ENCODE data around the gene IP6K3.

Gene IP6K3

DNA sequence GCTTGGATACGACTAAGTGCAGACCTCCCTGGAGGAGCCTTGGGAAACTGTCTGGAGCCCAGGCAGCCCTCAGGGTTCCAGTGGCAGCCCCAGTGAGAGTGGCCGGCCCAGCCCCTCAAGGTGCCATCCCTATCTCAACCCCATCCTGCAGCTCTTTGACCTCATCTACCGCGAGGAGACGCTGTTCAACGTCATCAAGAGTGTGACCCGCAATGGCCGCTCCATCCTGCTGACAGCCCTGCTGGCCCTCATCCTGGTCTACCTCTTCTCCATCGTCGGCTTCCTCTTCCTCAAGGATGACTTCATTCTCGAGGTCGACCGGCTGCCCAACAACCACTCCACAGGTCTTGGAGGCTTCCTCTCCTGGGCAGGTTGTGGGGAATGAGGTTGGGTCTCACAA lies 55.9 kb downstream of the IP6K3 start:
- no peak overlapping the region for H3K4me3 ChIP-seq (ENCODE audit: low read length)
- no peak for DNase-seq (ENCODE audit: low read depth)
- TF ChIP-seq, protein P1, sequence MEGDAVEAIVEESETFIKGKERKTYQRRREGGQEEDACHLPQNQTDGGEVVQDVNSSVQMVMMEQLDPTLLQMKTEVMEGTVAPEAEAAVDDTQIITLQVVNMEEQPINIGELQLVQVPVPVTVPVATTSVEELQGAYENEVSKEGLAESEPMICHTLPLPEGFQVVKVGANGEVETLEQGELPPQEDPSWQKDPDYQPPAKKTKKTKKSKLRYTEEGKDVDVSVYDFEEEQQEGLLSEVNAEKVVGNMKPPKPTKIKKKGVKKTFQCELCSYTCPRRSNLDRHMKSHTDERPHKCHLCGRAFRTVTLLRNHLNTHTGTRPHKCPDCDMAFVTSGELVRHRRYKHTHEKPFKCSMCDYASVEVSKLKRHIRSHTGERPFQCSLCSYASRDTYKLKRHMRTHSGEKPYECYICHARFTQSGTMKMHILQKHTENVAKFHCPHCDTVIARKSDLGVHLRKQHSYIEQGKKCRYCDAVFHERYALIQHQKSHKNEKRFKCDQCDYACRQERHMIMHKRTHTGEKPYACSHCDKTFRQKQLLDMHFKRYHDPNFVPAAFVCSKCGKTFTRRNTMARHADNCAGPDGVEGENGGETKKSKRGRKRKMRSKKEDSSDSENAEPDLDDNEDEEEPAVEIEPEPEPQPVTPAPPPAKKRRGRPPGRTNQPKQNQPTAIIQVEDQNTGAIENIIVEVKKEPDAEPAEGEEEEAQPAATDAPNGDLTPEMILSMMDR (IDR thresholded peaks at IDR 0.05; ENCODE audit: insufficient read depth, low read depth, low read length, missing control alignments), result no peak

- TF ChIP-seq, protein P1 (IDR thresholded peaks at IDR 0.05; ENCODE audit: insufficient read depth, low read depth, low read length, missing control alignments), result no peak
- DNase-seq (ENCODE audit: low read depth), result no peak
- H3K4me3 ChIP-seq (ENCODE audit: low read length), result no peak overlapping the region
These were observed 56.8 kb downstream of the IP6K3 start for GRCh38 chr6:33689879-33690278.

GRCh38 chr6:33689148-33689494 lies 57.6 kb downstream of the IP6K3 start:
- DNase-seq (ENCODE audit: low read depth), result no peak
- H3K4me3 ChIP-seq (ENCODE audit: low read length), result no peak overlapping the region
- TF ChIP-seq, protein P1 (IDR thresholded peaks at IDR 0.05; ENCODE audit: insufficient read depth, low read depth, low read length, missing control alignments), result no peak

DNA sequence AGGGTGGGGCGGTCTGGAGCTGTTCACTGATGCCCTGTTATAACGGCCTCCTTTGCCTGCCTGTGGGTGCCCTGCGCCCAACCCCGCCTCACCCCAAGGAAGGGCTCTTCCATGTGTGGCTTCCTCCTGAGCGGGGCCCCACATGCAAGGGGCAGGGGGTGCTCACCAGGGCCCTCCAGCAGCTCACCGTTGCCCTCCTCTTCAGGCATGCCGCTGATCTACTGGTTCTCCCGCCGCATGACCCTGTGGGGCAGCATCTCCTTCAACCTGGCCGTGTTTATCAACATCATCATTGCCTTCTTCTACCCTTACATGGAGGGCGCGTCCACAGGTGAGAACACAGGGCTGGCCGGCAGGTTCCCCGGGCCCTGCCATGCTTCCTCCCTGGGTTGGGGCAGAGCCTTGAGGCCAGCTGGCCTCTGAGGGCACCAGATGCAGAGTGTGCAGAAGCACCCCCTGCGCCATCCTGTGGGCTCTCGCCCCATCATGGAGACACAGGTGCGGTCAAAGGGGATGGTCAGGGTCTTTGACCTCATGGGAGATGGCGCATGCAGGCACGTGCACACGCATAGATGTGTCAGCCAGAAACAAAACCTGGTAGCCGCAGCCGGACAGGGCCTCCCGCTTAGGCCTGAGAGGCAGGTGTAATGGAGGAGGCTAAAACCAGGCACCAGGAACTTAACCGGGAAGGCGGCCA lies 58.1 kb downstream of the IP6K3 start:
- no peak overlapping the region for H3K4me3 ChIP-seq (ENCODE audit: low read length)
- DNase-seq (ENCODE audit: low read depth), result no peak
- TF ChIP-seq, protein P1 (IDR thresholded peaks at IDR 0.05; ENCODE audit: insufficient read depth, low read depth, low read length, missing control alignments), result no peak

DNA sequence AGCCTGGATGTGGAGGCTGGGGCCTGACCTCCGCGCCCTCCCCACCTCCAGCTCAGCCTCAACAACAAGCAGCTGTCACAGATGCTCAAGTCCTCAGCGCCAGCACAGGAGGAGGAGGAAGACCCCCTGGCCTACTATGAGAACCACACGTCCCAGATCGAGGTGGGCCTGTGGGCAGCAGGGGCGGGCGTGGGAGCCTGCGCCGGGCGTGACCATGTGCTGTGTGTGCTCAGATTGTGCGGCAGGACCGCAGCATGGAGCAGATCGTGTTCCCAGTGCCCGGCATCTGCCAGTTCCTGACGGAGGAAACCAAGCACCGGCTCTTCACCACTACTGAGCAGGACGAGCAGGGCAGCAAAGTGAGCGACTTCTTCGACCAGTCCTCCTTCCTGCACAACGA lies 58.7 kb downstream of the IP6K3 start:
- no peak for DNase-seq (ENCODE audit: low read depth)
- H3K4me3 ChIP-seq (ENCODE audit: low read length), result no peak overlapping the region
- TF ChIP-seq, protein P1 (IDR thresholded peaks at IDR 0.05; ENCODE audit: insufficient read depth, low read depth, low read length, missing control alignments), result no peak

DNA sequence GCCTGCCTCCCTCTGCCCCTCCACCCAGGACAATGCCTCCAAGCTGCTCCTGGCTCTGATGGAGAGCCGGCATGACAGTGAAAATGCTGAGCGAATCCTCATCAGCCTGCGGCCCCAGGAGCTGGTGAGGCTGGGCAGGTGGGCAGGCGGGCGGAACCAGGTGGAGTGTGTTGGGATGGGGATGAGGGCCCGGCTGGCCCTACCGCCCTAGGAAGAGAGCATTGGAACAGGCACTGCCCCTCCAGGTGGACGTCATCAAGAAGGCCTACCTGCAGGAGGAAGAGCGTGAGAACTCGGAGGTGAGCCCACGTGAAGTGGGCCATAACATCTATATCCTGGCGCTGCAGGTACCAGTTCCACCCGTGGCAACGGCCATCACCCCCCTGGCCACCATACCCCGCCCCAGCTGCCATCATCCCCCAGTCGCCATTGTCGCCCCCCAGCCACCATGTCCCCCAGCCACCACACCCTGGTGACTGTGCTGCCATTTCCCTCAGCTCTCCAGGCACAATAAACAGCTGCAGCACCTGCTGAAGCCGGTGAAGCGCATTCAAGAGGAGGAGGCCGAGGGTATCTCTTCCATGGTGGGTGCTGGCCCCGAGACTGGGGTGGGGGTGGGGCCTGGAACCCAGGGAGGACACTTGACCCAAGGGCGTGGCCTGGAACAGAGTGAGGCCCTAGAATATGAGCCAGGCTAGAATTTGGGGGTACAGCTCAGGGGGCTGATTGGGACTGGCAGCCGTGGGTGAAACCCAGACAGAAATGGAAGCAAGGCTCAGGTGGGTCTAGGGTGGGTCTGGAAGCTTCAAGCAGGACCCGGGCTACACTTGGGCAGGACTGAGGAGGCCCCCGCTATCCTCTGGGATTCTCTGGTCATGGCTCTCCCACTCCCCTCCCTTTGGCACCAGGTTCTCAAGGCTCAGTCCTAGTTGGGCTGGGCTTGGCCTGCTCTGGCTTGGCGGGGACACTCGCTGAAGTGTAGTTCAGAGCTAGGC lies 59.4 kb downstream of the IP6K3 start:
- TF ChIP-seq, protein P1 (IDR thresholded peaks at IDR 0.05; ENCODE audit: insufficient read depth, low read depth, low read length, missing control alignments), result no peak
- no peak for DNase-seq (ENCODE audit: low read depth)
- no peak overlapping the region for H3K4me3 ChIP-seq (ENCODE audit: low read length)
